Measurements from ENCODE around the gene STMN1. TPM values are rescaled to one million over a fixed set of nuclear protein-coding genes. Genes with fewer than 3 reads are reported as not detected.

Gene STMN1
- polyA plus RNA-seq, 4 donors, result 1,142 to 1,361 (median 1,291) TPM

DNA sequence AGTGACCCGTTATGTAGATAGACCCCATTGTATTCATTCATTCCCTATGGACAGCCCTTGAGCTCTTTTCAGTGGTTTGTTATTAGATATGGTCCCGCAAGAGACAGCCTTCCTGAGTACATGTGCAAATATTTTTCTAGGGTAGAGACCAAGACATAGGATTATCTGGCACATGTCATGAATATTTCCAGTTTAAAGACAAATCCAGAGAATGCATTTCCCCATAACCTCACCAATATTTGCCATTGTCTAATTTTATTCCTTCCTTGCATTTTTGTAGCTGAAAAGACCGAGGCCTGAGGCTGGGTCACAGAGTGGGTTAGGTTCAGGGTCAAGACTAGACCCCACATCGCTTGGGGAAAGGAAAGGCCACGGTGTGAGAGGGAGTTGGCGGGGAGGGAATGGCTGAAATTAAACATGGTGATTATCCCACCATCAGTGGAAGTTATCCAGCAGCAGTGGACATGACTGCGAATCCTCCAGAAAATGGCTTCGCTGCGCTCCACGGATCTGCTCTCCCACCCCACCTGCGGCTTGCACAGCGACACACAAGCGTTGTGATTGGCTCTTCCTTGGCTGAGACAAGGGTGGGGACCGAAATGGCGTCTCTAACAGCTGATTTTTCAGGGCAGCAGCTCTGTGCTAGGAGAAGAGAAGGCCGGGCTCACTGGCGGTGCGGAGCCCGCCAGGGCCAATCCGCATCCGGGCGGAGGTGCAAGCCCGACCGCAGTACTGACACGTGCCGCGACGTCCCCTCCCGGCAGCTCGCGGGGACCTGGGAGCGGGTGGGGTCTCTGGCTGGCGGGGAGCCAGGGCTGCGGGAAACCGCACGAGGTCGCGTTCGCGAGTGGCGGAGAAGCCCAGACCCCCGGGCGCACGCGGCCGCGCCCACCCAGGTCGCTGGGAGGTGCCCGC, 16.1 kb upstream of the STMN1 start:
- DNase-seq (ENCODE audit: low read depth in 4 of 4, low spot score in 3 of 4), result no peak

DNA sequence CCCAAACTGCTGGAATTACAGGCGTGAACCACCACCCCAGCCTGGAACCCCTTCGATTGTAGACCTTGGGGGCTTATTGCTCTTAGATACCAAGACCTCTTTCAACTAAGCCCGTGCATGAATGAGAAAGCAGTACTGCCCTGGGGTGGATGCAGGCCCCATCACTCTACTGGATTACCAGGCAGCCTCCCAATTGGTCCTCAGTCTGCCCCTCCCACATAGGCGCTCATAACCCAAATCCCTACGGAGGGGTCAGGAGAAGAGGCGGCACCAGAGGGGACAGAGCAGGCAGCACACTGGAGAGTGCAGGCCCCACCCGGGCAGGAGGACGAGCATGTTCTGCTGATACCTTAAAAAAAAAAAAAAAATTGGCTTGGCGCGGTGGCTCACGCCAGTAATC, 12.4 kb upstream of the STMN1 start:
- no peak for DNase-seq (ENCODE audit: low read depth in 4 of 4, low spot score in 3 of 4)

DNA sequence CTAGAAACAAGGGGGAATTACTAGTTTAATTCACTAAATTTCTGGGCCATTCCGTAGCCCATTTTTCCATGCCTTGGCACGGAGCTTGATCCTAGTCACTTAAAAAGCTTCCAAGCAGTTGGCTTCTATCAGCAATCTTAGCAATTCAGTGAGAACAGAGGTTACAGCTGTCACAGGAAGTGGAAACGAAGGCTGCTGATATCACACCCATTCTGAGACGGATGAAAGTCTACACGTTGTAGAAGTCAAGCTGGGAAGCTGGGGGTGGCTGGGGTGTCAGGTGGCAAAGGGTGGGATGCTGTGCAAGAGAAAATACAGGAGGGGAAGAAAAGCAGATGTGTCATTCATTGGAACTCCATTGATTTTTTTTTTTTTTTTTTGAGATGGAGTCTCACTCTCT, 11.8 kb upstream of the STMN1 start:
- DNase-seq (ENCODE audit: low read depth in 4 of 4, low spot score in 3 of 4), result no peak

DNA sequence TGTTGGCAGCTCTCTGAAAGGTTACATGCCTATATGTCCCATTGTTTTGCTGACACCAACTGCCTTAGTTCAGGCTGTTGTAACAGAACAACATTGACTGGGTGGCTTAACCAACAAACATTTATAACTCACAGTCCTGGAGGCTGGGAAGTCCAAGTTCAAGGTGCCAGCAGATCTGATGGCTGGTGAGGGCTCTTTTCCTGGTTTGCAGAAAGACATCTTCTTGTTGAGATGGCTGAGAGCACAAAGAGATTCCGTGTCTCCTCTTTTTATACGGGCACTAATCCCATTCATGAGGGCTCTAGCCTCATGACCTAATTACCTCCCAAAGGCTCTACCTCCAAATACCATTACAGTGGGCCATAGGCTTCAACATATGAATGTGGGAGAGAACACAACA, 10.2 kb upstream of the STMN1 start:
- DNase-seq (ENCODE audit: low read depth in 4 of 4, low spot score in 3 of 4), result no peak

DNA sequence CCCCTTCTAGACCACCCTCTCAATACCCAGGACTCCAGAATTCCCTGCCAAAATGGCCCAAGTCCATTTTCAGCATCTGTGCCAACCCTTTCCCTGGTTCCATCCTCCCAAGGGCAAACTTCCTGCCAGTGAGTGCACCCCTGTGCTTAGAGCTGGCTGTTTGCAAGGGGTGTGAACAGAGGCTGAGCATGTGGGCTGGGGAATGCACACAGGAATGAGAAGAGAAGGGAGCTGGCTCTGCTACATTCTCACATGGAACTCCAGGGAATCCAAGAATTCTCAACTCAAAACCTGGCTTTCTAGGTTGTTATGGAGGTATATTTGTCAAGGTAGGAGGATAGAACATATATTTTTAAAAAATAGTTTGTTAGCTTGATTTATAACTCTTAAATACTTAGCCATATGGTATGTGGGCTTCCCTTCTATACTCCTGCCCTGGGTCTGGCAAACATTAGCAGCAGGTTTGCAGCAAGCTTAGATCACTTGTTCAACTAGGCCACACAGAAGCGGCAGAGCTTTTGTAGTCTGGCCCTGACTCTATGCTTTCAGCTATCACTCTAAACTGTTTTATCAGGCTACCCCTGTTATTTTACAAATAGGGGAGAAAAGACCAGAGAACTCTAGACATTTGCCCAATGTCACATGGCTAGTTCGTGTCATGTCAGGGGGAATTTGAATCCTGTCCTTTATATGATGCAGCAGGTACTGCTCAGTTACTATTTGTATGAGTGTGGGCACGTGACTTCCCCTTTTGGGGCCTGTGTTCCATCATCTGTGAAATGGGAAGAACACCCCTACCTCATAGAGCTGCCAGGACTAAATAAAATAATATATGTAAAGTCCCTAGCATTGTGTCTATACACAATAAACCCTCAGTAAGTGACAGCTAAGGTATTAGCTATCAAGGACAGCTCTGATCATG, 8.1 kb upstream of the STMN1 start:
- DNase-seq (ENCODE audit: low read depth in 4 of 4, low spot score in 3 of 4), result no peak

DNA sequence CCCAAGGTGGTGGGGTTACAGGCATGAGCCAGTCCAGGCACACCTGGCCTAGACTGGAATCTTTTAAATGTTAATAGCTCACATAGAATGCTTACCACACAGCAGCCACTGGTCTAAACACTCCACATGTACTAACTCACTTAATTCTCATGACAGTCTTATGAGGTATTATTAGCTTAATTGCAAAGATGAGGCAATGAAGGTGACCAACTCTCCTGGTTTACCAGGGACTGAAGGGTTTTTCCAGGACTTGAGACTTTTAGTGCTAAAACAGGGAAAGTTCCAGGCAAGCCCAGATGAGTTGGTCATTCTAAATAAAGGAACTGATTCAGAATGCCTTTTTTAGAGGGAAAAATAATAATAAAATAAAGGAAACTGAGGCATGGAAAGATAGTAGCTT, 7.0 kb upstream of the STMN1 start:
- DNase-seq (ENCODE audit: low read depth in 4 of 4, low spot score in 3 of 4), result no peak

DNA sequence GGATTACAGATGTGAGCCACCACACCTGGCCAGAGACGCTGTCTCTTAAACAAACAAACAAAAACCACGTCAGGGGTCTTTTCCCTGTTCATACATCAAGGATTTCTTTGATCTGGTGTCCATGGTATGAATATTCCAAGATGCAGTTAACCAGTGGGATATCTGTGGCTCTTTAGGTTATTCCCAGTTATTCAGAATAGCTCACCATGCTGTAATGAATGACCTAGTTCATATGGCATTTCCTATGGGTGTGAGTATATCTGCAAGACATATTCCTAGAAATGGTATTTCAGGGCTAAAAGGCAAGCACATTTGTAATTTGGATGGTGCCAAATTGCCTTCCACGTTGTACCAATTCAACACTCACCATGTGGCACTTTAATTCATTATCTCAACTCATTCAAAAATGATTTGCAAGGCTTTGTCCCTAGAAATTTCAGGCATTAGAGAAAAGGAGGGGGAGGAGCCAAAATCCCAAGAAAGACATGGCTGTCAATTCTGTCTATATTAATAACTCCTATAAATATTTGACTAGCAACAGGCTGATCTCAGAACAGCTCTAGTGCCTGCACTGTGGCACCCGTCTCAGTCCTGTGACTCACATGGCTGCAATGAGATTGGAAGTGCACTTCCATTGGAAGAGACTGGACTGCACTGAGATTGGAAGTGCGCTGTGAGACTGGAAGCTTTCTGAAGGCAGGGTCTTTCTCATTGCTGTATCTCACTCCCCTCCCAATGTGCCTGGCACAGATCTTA, 6.0 kb upstream of the STMN1 start:
- no peak for DNase-seq (ENCODE audit: low read depth in 4 of 4, low spot score in 3 of 4)

DNA sequence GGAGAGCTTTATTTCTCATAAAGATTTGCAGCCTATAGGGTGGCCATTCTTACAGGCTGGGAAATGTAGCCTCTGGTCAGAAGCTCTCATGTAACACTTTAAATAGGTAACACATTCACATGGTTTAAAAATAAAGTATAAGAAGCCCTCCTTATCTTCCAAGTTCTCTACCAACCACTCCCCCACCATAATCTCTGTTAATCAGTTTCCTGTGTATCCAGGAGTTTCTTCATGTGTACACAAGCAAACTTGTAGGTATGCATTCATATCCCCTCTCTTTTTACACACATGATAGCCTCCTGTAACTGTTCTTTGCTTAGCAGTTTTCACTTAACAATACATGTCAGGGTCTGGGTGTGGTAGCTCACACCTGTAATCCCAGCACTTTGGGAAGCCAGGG, 4.9 kb upstream of the STMN1 start:
- DNase-seq (ENCODE audit: low read depth in 4 of 4, low spot score in 3 of 4), result no peak

DNA sequence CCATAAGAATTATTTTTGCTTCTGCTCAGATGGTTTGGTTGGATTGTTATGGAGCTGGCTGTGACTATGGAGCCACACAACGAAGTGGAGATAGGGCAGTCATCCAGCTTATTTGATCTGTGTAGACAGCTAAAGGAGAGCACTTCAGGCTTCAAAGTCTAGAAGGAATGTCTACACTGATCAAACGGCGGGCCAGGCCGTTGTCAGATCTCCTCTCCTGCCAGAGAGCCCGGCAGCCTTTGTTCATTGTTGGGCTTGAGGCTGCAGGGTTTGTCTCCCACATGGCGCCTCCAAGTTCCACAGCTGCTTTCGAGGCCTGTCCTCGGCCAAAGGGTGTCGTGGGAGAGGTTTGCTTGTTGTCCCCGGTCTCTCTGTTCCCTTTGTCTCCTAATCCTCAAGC, 2.8 kb upstream of the STMN1 start:
- no peak for DNase-seq (ENCODE audit: low read depth in 4 of 4, low spot score in 3 of 4)

DNA sequence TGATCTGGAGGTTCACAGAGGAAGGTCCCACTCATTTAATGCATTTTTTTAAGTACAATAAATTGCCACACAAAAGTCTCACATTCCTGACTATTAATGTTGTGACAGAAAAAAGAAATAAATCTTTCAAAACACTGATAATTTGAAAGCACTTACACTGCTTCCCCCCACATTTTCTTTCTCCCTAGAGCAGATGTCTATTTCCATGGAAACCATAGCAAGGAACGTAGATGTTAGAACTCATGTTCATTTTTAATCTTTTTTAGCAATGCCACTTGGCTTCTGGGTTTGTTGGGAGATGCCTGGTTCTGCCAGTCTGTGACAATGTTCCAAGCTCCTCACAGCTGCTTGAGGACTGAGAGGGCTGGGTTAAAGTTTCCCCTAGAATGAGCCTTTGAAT, 1.9 kb upstream of the STMN1 start:
- DNase-seq (ENCODE audit: low read depth in 4 of 4, low spot score in 3 of 4), result no peak

DNA sequence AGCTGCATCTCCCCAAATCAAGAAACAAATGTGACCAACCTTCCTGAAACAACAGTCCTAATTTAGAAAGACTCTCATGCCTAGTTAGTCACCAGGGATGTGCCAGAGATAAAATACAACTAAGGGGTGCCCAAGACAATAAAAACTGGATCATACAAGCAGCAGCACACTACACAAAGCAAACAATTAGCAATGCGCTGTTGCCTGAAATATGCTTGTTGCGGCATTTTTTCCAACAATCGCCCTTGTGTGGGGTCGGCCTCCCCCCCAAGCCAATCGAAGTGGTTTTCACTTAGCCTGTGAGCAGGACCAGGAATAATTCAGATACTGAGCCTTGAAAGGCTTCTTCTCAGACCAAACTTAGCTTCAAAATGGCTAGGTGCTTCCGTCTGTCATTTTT, 1.4 kb upstream of the STMN1 start:
- DNase-seq (ENCODE audit: low read depth in 4 of 4, low spot score in 3 of 4), result no peak

DNA sequence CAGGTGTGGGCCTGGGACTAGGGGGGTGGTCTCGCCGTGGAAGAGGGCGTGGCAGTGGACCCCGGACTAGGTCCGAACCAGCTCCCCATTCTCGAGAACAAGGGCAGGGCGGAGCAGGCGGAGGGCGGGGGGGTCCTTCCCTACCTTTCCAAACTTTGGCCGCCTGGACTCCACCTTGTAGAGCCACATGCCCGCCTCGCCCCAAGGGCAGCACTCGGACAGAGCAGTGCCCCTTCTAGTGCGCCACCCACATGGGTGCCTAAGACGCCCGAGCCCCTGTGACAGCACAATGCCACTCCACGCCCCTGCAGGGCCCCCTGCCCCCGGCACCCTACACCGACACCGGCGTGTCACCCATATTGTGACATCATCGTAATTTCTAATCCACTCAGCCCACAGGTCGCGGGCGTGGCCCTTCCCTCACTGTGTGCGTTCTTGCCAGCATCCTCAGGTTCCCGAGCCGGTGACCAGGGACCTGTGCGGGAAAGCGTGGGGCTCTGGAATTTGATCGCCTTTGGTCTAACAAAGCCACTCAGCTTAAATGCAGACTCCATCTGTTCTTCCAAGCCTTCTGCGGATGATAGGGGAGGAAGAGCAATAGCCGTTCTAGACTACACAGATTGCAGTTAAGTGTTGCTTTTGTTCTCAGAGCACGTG, 553 bp upstream of the STMN1 start:
- DNase-seq (ENCODE audit: low read depth in 4 of 4, low spot score in 3 of 4), result peak in 1 of 4 donors; percentile 49

DNA sequence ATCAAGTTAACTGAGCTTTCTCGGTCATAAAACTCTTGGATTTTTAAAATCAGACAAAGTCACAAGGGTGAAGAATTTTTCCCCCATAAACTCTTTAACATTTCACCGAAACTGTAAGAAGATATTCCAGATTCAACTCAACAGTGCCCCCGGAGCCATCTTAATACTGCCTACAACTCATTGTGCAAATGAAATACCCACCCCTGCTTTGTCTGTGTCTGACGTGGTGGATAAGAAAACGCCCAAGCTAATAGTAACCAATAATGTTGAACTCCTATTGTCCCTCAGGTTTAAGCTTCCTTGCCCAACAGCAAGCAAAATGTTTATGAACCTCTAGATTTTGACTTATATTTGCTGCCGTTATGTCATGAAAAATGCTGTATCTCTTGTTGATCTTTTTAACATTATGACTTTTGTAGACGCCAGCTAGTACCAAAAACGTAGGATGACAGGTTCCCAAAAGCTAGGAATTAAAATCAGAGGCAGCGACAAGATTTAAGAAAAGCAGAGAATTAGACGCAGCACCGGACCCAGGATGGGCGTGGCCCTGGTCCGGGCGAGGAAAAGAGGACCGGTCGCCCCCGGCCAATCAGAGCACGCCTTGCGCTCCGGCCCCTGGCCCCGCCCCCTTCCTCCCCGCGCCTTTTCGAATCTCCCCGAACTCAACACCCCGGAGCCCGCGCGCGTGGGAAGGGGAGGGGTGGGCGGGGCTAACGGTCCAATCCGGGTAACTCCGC, 1.1 kb downstream of the STMN1 start:
- DNase-seq (ENCODE audit: low read depth in 4 of 4, low spot score in 3 of 4), result peak; percentile 86 to 91 (median 88)

DNA sequence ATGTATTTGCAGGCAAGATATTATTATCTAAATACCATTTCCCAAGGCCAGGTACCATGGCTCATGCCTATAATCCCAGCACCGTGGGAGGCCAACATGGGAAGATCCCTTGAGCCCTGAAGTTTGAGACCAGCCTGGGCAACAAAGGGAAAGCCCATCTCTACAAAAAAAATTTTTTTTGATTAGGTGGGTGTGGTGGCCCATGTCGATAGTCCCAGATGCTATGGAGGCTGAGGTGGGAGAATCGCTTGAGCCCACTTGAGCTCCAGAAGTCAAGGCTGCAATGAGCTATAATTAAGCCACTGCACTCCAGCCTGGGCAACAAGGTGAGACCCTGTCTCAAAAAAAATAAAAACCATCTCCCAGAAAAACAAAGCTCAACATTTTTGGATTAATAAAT, 2.2 kb downstream of the STMN1 start:
- no peak for DNase-seq (ENCODE audit: low read depth in 4 of 4, low spot score in 3 of 4)

DNA sequence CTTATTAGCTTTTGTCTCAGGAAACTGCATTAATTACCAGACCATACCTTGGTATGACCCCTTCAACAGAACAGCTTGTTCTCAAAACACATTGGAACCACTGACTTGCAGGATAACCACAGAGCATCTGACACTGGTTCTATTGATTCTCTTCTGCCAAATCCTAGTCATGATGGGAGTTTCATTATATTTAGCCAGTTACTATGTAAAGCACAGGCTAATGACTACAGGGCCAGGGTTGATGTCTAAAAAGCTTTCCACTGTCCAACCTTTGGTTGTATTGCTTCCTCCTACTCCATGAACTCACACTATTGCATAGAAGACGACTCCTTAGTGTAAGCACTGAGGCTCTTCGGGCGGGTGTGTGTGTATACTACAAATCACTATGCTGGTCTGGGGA, 3.8 kb downstream of the STMN1 start:
- no peak for DNase-seq (ENCODE audit: low read depth in 4 of 4, low spot score in 3 of 4)

DNA sequence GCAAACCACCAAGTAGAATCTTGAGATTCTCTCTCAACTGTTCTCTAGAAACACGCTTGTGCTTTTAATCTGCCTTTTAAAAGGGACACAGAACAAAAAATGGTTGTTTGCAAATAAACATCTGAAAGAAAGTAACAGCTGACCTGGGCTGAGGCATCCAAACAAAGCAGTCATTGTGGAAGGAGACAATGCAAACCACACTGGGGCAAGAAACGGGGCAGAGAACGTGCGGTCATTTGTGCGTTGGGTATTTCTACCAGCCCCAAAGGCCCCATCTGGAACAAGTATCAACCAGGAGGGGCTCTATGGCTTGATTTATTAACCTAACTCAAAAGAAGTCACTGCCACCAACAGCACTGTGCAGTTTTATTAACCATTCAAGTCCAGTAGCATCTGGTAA, 6.0 kb downstream of the STMN1 start:
- DNase-seq (ENCODE audit: low read depth in 4 of 4, low spot score in 3 of 4), result no peak

DNA sequence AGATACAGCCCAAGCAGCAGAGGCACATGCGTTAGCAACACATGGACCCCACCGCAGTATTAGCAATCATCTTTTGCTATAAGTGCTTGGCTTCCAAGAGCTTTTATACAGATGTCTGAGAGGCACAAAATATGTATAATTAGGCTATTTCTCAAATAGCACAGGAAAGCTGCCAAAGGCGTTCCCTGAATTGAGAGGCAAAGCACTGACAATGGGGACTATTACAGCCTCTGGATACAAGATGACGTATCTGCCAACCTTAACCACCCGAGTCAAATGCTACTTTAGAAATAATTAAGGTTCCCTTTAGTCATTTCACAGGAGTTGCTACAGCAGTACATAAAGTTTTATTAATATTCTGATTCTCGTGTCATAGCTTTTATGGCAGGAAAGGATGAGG, 6.4 kb downstream of the STMN1 start:
- no peak for DNase-seq (ENCODE audit: low read depth in 4 of 4, low spot score in 3 of 4)

DNA sequence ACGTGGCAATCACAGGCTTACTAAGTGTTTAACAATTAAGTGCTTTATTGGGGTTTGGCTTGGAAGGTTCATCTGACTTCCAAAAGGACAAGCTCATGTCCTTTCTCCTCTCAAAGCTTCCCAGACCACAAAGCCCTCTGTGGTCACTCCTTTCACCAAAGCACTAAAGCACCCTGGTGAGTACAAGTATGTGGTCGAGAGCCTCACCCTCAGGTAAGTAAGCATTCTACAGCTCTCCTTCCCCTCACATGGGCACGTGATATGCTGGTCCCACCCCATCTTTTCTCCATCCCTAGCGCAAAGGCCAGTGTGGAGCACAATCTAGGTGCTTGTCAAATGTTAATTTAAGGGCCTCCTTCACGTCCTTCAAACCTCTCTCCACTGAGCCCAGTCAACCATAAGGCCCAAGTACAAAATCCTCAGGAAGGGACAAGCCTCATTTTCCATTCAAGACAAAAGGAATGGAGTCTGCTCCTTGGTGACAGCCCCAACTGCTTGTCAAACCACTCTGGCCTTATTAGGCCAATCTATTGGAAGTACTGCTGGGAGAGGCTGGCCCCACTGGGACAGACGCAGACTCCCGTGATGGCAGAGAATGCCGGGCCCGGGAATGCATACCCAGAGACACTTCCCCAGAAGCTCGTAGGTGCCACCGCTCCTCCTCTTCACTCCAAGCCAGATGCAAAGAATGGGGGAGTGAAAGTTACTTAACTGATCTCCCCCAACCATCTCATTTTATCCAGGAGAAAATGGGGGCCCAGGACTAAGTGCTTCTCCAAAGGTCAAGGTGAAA, 7.8 kb downstream of the STMN1 start:
- no peak for DNase-seq (ENCODE audit: low read depth in 4 of 4, low spot score in 3 of 4)

DNA sequence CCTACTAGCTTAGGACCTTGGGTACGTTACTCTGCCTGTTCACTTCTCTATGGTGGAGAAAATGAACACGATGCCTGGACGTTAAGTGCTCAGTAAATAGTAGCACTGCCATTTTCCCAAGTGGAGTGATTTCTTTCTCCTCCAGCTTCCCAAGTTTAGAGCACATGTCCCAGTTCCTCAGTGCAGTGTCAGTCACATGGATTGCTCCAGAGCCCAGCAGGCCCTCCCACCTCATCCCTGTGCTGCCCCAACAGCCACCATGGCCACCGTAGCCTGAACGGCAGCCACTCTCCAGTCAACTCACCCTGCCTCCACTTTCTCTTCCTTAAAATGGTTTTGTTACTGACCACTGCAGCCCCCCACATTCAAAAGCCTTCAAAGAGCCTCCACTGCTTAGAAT, 8.5 kb downstream of the STMN1 start:
- no peak for DNase-seq (ENCODE audit: low read depth in 4 of 4, low spot score in 3 of 4)

All from right renal pelvis (tissue), 4 donors.